Endothelial cell of umbilical vein (primary cell): ENCODE measurements around the gene SDE2.

Experiments
- EZH2 ChIP-seq: IDR thresholded peaks from 2 replicates; pipeline ENCODE4 v1.6.1; 2012; ENCODE audit warnings: borderline replicate concordance, low read depth, mild to moderate bottlenecking, moderate library complexity, low read length, inconsistent platforms; ENCODE audit not compliant: severe bottlenecking
- MYC ChIP-seq: IDR thresholded peaks from one replicate; pipeline ENCODE4 v1.6.1; 2011; ENCODE audit warnings: mild to moderate bottlenecking, low read depth, low read length
- POLR2AphosphoS5 ChIP-seq: IDR thresholded peaks from 2 replicates; pipeline ENCODE4 v1.6.1; 2012; ENCODE audit warnings: low read depth, mild to moderate bottlenecking, control low read depth, low read length, moderate library complexity; ENCODE audit not compliant: insufficient read depth
- TF ChIP-seq, protein P1 (sequence below), 2 donors: IDR thresholded peaks; 1 replicate in 1 of 2; 2 replicates in 1 of 2; pipeline ENCODE4 v1.5.1; 2011; ENCODE audit warnings: low read length in 2 of 2, mild to moderate bottlenecking in 2 of 2, moderate library complexity in 2 of 2, control low read depth in 1 of 2, inconsistent platforms in 1 of 2, low read depth in 1 of 2; ENCODE audit not compliant: insufficient read depth in 1 of 2; ENCODE audit errors: extremely low read depth in 1 of 2
- TF ChIP-seq, protein P2 (sequence below): IDR thresholded peaks from 2 replicates; pipeline ENCODE4 v1.6.1; 2011; ENCODE audit not compliant: insufficient read depth, insufficient read length

DNA sequence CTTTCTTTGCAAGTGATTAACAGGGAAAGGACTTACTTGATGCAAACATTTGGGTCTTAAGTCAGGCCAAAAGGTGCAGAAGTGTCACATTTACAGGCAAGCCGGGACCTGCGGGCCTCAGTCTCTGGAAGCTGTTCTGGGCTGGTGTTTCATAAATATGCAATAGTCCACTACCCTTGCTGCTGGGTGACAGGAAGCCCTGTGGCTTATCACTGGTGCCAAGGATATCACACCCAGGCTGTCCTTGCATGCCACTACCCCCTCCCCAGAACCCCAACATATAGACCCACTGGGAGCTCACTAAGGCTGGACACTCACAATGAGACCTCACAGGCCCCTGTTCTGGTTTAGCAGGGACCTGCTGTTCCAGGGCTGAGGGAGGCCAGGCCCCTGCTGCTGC, 54.8 kb downstream of the SDE2 start:
- TF ChIP-seq, protein P1, sequence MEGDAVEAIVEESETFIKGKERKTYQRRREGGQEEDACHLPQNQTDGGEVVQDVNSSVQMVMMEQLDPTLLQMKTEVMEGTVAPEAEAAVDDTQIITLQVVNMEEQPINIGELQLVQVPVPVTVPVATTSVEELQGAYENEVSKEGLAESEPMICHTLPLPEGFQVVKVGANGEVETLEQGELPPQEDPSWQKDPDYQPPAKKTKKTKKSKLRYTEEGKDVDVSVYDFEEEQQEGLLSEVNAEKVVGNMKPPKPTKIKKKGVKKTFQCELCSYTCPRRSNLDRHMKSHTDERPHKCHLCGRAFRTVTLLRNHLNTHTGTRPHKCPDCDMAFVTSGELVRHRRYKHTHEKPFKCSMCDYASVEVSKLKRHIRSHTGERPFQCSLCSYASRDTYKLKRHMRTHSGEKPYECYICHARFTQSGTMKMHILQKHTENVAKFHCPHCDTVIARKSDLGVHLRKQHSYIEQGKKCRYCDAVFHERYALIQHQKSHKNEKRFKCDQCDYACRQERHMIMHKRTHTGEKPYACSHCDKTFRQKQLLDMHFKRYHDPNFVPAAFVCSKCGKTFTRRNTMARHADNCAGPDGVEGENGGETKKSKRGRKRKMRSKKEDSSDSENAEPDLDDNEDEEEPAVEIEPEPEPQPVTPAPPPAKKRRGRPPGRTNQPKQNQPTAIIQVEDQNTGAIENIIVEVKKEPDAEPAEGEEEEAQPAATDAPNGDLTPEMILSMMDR (IDR thresholded peaks at IDR 0.05; ENCODE audit: extremely low read depth in 1 of 2, insufficient read depth in 1 of 2, low read depth in 1 of 2, low read length in 2 of 2): no peak
- TF ChIP-seq POLR2AphosphoS5 (no peak), MYC (no peak), EZH2 (no peak)
- TF ChIP-seq, protein P2, sequence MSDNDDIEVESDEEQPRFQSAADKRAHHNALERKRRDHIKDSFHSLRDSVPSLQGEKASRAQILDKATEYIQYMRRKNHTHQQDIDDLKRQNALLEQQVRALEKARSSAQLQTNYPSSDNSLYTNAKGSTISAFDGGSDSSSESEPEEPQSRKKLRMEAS: no peak
